Keratinocyte (primary cell): Measurements from ENCODE around the gene DVL1. TPM values are rescaled to one million over a fixed set of nuclear protein-coding genes. Genes with fewer than 3 reads are reported as not detected.

Source experiments
- DNase-seq: peaks from one replicate; pipeline ENCODE4 v3.0.0-alpha.2; 2011; ENCODE audit warnings: low read depth, missing footprints, low spot score
- FAIRE-seq: peaks from 2 replicates; lab custom pipeline; 2011; peaks lifted over from hg19 to GRCh38; lab: Jason Lieb, UNC
- H2AFZ ChIP-seq: 2 replicates; pipeline ENCODE4 v1.6.0; 2012; ENCODE audit warnings: low read length, control low read depth, inconsistent platforms; ENCODE audit not compliant: control insufficient read depth
- H3K27ac ChIP-seq: 2 replicates; pipeline ENCODE4 v1.5.1; 2011; ENCODE audit warnings: low read length; ENCODE audit not compliant: control insufficient read depth, insufficient read depth
- H3K27me3 ChIP-seq: 3 replicates; pipeline ENCODE4 v1.6.0; 2011; ENCODE audit warnings: low read length; ENCODE audit not compliant: control insufficient read depth, insufficient read depth; ENCODE audit errors: extremely low read depth
- H3K36me3 ChIP-seq, 2 experiments: 2 replicates in 1 of 2; 3 replicates in 1 of 2; pipeline ENCODE4 v1.5.1; 2011; ENCODE audit warnings: low read length in 2 of 2, mild to moderate bottlenecking in 1 of 2; ENCODE audit not compliant: control insufficient read depth in 2 of 2, insufficient read depth in 2 of 2; ENCODE audit errors: extremely low read depth in 1 of 2
- H3K4me1 ChIP-seq: 3 replicates; pipeline ENCODE4 v1.5.1; 2011; ENCODE audit warnings: low read length; ENCODE audit not compliant: control insufficient read depth, insufficient read depth; ENCODE audit errors: extremely low read depth
- H3K4me2 ChIP-seq: 3 replicates; pipeline ENCODE4 v1.6.0; 2011; ENCODE audit warnings: low read depth, low read length; ENCODE audit not compliant: control insufficient read depth, insufficient read depth; ENCODE audit errors: extremely low read depth
- H3K4me3 ChIP-seq, 3 experiments: fragments of 200-600 bp in 1 of 3; sonication (generic) in 1 of 3; 2 replicates in 2 of 3; 3 replicates in 1 of 3; pipeline ENCODE4 v1.5.1; 2011 to 2016; ENCODE audit warnings: low read length in 3 of 3, mild to moderate bottlenecking in 3 of 3, control low read depth in 2 of 3, inconsistent platforms in 1 of 3, low read depth in 1 of 3, mixed read lengths in 1 of 3, mixed run types in 1 of 3, moderate library complexity in 1 of 3; ENCODE audit not compliant: control insufficient read depth in 2 of 3, insufficient read depth in 2 of 3; ENCODE audit errors: extremely low read depth in 1 of 3
- H3K79me2 ChIP-seq: 2 replicates; pipeline ENCODE4 v1.6.0; 2012; ENCODE audit warnings: low read length; ENCODE audit not compliant: control insufficient read depth, insufficient read depth
- H3K9ac ChIP-seq: 3 replicates; pipeline ENCODE4 v1.6.0; 2011; ENCODE audit warnings: low read length; ENCODE audit not compliant: control insufficient read depth, insufficient read depth; ENCODE audit errors: extremely low read depth
- H3K9me1 ChIP-seq: 3 replicates; pipeline ENCODE4 v1.6.0; 2011; ENCODE audit warnings: low read length; ENCODE audit not compliant: control insufficient read depth, insufficient read depth; ENCODE audit errors: extremely low read depth
- H3K9me3 ChIP-seq: 2 replicates; pipeline ENCODE4 v1.5.1; 2012; ENCODE audit warnings: low read depth, low read length; ENCODE audit not compliant: control insufficient read depth
- H4K20me1 ChIP-seq: 3 replicates; pipeline ENCODE4 v1.6.0; 2011; ENCODE audit warnings: low read length; ENCODE audit not compliant: control insufficient read depth, insufficient read depth; ENCODE audit errors: extremely low read depth
- EZH2 ChIP-seq: IDR thresholded peaks from one replicate; pipeline ENCODE4 v1.6.1; 2012; ENCODE audit warnings: inconsistent platforms, mild to moderate bottlenecking, low read length, moderate library complexity
- dilution Hi-C: fragments of 300-500 bp; cut with MboI; formaldehyde crosslinking; loops from one replicate; pipeline ENCODE4 v1.7.0; 2020; ENCODE audit warnings: low sequenced_read_pairs; ENCODE audit not compliant: extremely low pct_ligation_motif_present
- polyA plus RNA-seq, 5 experiments: library from polyadenylated mRNA; depleted of rRNA in 3 of 5; stranded (reverse) in 3 of 5; stranded (forward) in 1 of 5; unstranded in 1 of 5; fragments of >200 nt; gene quantifications; 1 replicate in 1 of 5; 2 replicates in 3 of 5; 3 replicates in 1 of 5; pipeline versions ENCODE4 v1.2.1 to v1.2.3, GENCODE V29; 2011 to 2012; ENCODE audit warnings: missing spikeins in 2 of 5, low read depth in 1 of 5, low replicate concordance in 1 of 5
- TF ChIP-seq, protein P1 (sequence below), 3 experiments: IDR thresholded peaks in 1 of 3; conservative IDR thresholded peaks in 1 of 3; optimal IDR thresholded peaks in 1 of 3; 2 replicates in 2 of 3; 3 replicates in 1 of 3; pipeline versions ENCODE3 to v1.5.1; 2011; ENCODE audit warnings: low read length in 3 of 3, mild to moderate bottlenecking in 3 of 3, moderate library complexity in 2 of 3, control low read depth in 1 of 3, inconsistent platforms in 1 of 3; ENCODE audit not compliant: insufficient read depth in 2 of 3; ENCODE audit errors: extremely low read depth in 1 of 3

DVL1 gene
- polyA plus RNA-seq, 1 donor (not counting 4 experiments of a cell fraction or from before 2014, with no cell fraction given), result 31.6 TPM

DNA sequence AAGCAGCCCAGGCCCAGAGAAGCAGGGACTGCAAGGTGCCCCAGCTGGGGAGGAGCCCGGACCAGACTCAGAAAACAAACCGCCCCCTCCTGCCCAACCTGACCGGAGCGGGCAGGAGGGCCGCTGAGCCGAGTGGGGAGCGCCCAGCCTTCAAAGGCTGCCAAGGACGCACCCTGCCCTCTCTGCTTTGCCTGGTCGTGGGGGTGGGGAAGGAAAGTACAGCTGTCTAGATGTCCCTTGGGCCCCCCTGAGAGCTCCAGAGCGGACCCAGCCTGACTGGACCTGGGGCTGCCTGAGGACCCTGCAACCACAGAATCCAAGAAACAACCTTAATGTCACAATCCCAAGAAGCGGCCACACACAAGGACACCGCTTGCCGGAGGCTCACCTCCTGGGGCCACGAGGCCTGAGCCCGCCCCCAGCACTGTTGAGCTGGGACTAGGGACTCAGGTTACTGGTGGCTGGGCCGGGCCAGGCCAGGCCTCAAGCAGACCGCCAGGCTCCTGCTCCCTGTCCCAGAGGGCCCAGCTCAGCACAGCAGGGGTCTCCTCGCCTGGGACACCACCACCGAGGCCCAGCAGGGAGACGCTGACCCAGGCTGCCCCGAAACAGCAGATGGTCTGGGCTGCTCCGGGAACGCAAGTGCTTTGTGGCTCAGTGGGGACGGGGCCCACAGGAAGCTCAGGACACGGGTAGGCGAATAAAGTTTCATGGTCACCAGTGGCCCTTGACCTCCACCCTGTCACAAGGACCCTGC is 1.4 kb downstream of the DVL1 start:
- Histone ChIP-seq H3K4me2 (peak overlapping the region; percentile 94), H2AFZ (no peak overlapping the region), H3K36me3 (no peaks in the 10 kb centered on the region), H3K79me2 (peaks cover 61% of the 10 kb centered on the region), H3K27ac (peak overlapping the region; percentile 60), H4K20me1 (no peaks in the 10 kb centered on the region), H3K9ac (peak overlapping the region; percentile 83), H3K9me1 (no peaks in the 10 kb centered on the region), H3K4me1 (peaks cover 46% of the 10 kb centered on the region), H3K27me3 (no peaks in the 10 kb centered on the region), H3K9me3 (no peaks in the 10 kb centered on the region), H3K4me3 (peak overlapping the region; percentile 72 to 95 (median 85))
- DNase-seq (no peak), FAIRE-seq (no peak)
- dilution Hi-C loops, result no loop called here
- no peak for TF ChIP-seq EZH2
- TF ChIP-seq, protein P1, sequence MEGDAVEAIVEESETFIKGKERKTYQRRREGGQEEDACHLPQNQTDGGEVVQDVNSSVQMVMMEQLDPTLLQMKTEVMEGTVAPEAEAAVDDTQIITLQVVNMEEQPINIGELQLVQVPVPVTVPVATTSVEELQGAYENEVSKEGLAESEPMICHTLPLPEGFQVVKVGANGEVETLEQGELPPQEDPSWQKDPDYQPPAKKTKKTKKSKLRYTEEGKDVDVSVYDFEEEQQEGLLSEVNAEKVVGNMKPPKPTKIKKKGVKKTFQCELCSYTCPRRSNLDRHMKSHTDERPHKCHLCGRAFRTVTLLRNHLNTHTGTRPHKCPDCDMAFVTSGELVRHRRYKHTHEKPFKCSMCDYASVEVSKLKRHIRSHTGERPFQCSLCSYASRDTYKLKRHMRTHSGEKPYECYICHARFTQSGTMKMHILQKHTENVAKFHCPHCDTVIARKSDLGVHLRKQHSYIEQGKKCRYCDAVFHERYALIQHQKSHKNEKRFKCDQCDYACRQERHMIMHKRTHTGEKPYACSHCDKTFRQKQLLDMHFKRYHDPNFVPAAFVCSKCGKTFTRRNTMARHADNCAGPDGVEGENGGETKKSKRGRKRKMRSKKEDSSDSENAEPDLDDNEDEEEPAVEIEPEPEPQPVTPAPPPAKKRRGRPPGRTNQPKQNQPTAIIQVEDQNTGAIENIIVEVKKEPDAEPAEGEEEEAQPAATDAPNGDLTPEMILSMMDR (optimal IDR thresholded peaks at IDR 0.05 in 1 of 3, IDR thresholded peaks at IDR 0.05 in 1 of 3, conservative IDR thresholded peaks at IDR 0.05 in 1 of 3; ENCODE audit: extremely low read depth in 1 of 3, insufficient read depth in 2 of 3, low read length in 3 of 3), result no peak

DNA sequence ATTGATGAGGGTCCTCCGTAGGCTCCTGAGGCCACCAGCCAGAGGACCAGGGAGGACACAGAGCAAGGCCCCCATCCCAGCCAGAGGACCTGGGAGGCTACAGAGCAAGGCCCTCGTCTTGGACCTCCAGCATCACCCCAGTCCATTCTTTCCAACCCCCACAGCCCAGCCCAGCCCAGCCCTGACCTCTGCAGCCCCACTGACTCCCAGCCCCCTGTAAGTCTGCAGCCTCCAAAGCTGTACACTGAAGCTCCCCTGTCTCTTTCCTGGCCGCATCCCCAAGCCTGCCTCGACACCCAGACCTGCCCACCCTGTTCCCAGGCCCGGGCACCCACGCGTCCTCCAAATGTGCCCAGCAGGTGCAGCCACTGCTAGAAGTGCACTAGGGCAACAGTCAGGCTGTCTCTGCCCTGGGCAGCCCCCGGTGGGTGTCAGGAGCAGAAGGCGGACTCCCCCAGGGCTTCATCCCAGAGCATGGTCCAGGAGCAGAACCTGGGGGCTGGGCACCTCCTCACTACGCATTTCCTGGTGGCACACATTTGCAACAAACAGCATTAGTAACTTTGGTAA is 2.1 kb downstream of the DVL1 start:
- Histone ChIP-seq H3K9ac (peak overlapping the region; percentile 83), H3K36me3 (peaks cover 0 to 1% of the 10 kb centered on the region in 2 experiments), H2AFZ (no peak overlapping the region), H3K9me1 (no peaks in the 10 kb centered on the region), H3K27me3 (no peaks in the 10 kb centered on the region), H3K4me2 (peak overlapping the region; percentile 94), H3K27ac (peak overlapping the region; percentile 20), H3K4me1 (peaks cover 46% of the 10 kb centered on the region), H3K9me3 (no peaks in the 10 kb centered on the region), H4K20me1 (no peaks in the 10 kb centered on the region), H3K79me2 (peaks cover 67% of the 10 kb centered on the region), H3K4me3 (peak overlapping the region; percentile 72 to 95 (median 85))
- TF ChIP-seq EZH2, result no peak
- TF ChIP-seq, protein P1 (optimal IDR thresholded peaks at IDR 0.05 in 1 of 3, IDR thresholded peaks at IDR 0.05 in 1 of 3, conservative IDR thresholded peaks at IDR 0.05 in 1 of 3; ENCODE audit: extremely low read depth in 1 of 3, insufficient read depth in 2 of 3, low read length in 3 of 3), result no peak
- dilution Hi-C loops, result no loop called here
- DNase-seq, result no peak
- FAIRE-seq, result peak; percentile 29
